HG03378 (cell line): Measurements from ENCODE around the gene C3orf20.

Source experiments
- ATAC-seq: cut with Tn5 transposase; IDR thresholded peaks from one replicate; pipeline ENCODE4 v1.9.1; 2021; ENCODE audit warnings: mild to moderate bottlenecking, moderate library complexity; ENCODE audit not compliant: unreplicated experiment

Gene C3orf20

GRCh38 chr3:14810070-14810791 lies 135.3 kb downstream of the C3orf20 start:
- no peak for ATAC-seq

DNA sequence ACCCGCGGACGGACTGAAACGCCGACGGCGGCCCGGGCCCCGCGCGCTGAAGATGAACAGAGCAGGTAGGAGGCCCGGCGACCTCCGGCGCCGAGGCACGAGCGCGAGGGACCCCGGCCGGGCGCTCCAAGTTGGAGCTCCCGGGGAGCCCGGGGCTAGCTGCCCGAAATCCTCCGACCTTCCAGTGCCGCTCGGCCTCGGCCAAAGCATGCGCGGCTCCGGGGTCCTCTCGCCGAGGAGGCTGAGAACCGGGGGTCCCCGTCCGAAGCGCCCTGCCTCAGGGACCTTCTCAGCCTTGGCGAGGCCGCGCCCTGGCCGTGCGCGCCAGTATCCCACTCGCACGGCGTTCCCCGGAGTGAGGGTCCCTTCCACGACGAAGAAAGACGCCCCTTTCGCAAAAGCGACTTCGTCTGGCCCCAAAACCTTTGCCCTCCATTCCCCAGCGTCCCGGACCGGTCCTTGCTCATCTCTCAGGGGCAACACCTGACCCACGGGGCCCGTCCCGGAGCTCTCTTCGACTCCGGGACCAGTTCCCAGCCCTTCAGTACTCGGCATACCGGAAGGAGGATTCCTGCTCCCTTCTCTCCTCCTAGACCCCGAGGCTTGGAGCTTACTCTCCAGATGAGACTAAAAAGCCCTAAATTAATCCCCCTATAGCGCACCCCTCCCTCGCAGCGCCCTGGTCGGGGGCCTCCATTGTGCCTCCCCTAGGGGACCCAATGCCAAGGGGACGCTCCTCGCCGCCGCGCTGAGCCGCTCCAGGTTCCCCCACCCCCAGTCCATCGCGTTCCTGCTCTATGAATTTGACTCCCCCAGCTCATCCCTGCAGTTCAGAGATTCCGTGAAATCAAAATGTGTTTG lies 136.1 kb downstream of the C3orf20 start:
- ATAC-seq, result no peak

DNA sequence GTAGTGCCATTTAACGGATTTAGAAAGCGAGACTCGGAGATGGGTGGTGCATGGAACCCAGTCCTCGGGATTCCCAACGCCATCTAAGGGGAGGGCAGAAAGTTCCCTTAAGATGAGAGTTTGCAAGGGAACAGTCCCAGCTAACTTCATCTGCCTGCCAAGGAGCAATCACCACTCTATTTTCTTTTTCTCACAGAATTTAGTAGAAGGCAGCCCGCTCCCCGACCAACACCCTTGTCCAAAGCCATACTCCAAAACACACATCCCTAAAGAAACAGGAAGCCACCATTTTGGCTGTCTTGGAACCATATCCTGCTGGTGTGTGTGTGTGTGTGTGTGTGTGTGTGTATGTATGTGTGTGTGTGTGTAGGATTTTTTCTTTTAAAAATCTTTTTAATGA lies 136.7 kb downstream of the C3orf20 start:
- no peak for ATAC-seq

DNA sequence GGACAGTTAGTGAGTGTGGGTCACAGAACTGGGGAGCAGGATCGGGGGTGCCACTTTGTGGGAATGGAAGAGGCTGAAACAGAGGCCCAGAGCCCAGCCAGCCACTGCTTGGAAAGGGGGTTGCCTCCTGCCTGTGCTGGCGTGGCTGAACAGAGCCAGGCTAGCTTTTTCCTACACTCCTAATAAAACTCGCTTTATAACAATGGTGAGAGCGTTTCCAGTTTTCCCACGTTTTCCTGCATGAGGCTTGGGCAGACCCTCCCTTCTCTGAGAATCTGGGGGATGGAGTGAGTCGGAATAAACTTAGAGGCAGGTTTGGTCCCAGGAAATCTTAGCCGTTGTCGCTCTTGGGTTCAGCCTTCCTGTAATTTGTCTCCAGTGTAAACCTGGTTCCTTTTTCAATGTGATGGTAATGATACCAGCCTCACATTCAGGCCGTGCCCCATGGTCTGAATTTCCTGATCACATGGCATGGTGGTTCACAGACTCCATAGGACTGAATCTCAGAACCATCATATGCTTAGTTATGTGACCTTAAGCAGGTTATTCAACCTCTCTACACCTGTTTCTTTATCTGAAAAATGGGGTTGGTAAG lies 137.4 kb downstream of the C3orf20 start:
- no peak for ATAC-seq

DNA sequence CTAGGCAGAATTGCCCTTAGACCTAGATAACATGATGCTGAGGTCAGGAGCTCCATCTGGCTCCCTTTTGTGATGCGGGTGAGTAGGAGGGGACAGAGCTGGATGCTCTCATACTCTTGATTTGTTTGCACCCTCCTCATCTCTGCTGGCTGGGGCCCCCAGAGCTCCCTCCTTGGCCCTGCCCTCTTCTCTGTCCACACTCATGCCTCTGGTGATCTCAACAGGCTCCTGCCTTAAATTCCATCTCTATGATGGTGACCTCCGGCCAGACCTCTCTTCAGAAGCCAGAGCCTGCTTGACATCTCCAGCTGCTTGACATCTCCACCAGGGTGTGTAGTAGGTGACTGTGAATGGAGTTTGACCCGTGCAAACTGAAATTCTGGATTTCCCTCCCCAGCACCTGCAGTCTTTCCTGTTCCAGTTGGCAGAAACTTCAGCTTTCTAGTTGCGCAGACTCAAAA lies 139.5 kb downstream of the C3orf20 start:
- ATAC-seq, result no peak

- ATAC-seq, result no peak
Observed at GRCh38 chr3:14816359-14816758, 141.4 kb downstream of the C3orf20 start.

DNA sequence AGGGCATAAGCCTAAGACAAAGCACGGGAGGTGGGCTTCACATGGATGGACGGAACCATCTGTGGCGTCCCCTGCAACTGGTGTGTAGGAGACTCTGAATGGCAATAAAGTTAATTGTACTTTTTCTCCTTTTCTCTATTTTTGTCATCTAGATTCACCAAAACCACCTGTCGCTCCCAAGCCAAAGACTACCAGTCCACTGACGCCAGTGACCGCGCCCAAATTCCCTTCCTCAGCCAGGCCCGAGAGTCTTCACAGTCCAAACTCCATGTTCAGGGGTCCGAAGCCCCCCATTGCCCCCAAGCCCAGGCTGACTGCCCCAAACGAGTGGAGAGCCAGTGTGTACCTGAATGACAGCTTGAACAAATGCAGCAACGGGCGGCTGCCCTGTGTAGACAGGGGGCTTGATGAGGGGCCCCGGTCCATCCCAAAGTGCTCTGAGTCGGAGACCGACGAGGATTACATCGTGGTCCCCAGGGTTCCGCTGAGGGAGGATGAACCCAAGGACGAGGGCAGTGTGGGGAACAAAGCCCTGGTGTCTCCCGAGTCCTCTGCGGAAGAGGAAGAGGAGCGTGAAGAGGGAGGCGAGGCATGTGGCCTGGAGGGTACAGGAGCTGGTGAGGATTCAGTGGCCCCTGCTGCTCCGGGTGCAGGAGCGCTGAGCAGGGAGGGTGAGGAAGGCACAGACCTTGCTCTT lies 144.0 kb downstream of the C3orf20 start, which contains the start of gene FGD5:
TSS of gene FGD5 (plus strand) at position 159 of the 697 bp plus-strand sequence. CDS start at position 269, 110 bp downstream.
- no peak for ATAC-seq

GRCh38 chr3:14819671-14820070 lies 144.7 kb downstream of the C3orf20 start:
- no peak for ATAC-seq

DNA sequence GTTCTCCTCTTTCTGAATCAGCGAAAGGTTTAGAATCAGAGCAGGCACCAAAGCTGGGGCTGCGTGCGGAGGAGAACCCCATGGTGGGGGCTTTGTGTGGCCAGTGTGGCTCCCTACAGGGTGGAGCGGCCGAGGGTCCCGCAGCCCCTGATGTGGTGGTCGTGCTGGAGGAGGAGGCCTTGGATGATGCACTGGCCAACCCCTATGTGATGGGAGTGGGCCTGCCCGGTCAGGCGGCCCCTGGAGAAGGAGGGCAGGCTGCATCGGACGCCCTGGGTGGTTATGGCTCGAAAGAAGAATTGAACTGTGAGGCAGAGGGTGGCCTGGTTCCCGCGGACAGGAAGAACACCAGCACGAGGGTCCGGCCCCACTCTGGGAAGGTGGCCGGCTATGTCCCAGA lies 145.2 kb downstream of the C3orf20 start:
- ATAC-seq, result no peak

DNA sequence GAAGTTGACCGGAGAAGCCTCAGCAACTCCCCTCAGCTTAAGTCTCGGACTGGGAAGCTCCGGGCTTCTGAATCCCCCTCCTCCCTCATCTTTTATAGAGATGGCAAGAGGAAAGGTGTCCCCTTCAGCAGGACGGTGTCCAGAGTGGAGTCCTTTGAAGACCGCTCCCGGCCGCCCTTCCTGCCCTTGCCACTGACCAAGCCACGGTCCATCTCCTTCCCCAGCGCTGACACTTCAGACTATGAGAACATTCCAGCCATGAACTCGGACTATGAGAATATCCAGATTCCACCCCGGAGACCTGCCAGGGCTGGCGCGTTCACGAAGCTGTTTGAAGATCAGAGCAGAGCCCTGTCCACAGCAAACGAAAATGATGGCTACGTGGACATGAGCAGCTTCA lies 146.2 kb downstream of the C3orf20 start:
- no peak for ATAC-seq

GRCh38 chr3:14822134-14822533 lies 147.2 kb downstream of the C3orf20 start:
- ATAC-seq, result no peak
